ENCODE data around the gene ARF4. TPM values are rescaled to one million over a fixed set of nuclear protein-coding genes. Genes with fewer than 3 reads are reported as not detected.

Gene ARF4
- total and polyA plus RNA-seq, 2 of the 4 experiments (the other 2 are of a cell fraction), result 172 to 412 TPM

- H4K91ac ChIP-seq (ENCODE audit: insufficient read depth, low read depth, low read length), result no peak overlapping the region
- no peak overlapping the region for H3K4me2 ChIP-seq (ENCODE audit: low read depth, low read length)
- H2BK15ac ChIP-seq (ENCODE audit: low read depth, low read length), result no peak overlapping the region
- CTCF ChIA-PET, result no interaction called here
- no peak for TF ChIP-seq MAZ (IDR thresholded peaks at IDR 0.05; ENCODE audit: borderline replicate concordance, low read depth, low read length)
- TF ChIP-seq CEBPB (IDR thresholded peaks at IDR 0.05; ENCODE audit: low read depth, low read length), result no peak
- no peak for TF ChIP-seq MXI1 (IDR thresholded peaks at IDR 0.05; ENCODE audit: borderline replicate concordance, low read depth, low read length)
- TF ChIP-seq ELK1 (IDR thresholded peaks at IDR 0.05; ENCODE audit: borderline replicate concordance, low read depth, low read length), result no peak
- no peak for TF ChIP-seq NFE2L2 (IDR thresholded peaks at IDR 0.05; ENCODE audit: low read depth, low read length)
- TF ChIP-seq RFX5 (IDR thresholded peaks at IDR 0.05; ENCODE audit: low read depth, low read length), result no peak
- no peak for TF ChIP-seq POLR2A (IDR thresholded peaks at IDR 0.05; ENCODE audit: low read depth, low read length)
- no peak for TF ChIP-seq FOS (IDR thresholded peaks at IDR 0.05; ENCODE audit: low read depth, low read length)
- no peak for TF ChIP-seq RAD21 (IDR thresholded peaks at IDR 0.05; ENCODE audit: low read length)
- no peak for TF ChIP-seq MAFK (IDR thresholded peaks at IDR 0.05; ENCODE audit: low read depth, low read length)
- TF ChIP-seq, protein P1, sequence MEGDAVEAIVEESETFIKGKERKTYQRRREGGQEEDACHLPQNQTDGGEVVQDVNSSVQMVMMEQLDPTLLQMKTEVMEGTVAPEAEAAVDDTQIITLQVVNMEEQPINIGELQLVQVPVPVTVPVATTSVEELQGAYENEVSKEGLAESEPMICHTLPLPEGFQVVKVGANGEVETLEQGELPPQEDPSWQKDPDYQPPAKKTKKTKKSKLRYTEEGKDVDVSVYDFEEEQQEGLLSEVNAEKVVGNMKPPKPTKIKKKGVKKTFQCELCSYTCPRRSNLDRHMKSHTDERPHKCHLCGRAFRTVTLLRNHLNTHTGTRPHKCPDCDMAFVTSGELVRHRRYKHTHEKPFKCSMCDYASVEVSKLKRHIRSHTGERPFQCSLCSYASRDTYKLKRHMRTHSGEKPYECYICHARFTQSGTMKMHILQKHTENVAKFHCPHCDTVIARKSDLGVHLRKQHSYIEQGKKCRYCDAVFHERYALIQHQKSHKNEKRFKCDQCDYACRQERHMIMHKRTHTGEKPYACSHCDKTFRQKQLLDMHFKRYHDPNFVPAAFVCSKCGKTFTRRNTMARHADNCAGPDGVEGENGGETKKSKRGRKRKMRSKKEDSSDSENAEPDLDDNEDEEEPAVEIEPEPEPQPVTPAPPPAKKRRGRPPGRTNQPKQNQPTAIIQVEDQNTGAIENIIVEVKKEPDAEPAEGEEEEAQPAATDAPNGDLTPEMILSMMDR (conservative IDR thresholded peaks at IDR 0.05; ENCODE audit: low read depth, low read length), result no peak
- TF ChIP-seq SMC3 (IDR thresholded peaks at IDR 0.05; ENCODE audit: low read depth, low read length), result no peak
- no peak for TF ChIP-seq CHD1 (IDR thresholded peaks at IDR 0.05; ENCODE audit: low read depth, low read length)
- no peak for TF ChIP-seq RCOR1 (IDR thresholded peaks at IDR 0.05; ENCODE audit: insufficient replicate concordance, low read length)
- TF ChIP-seq USF2 (IDR thresholded peaks at IDR 0.05; ENCODE audit: low read depth, low read length), result no peak
- no peak for TF ChIP-seq BHLHE40 (IDR thresholded peaks at IDR 0.05; ENCODE audit: low read depth, low read length)
- H3K27me3 ChIP-seq (ENCODE audit: control insufficient read depth, insufficient read depth, low read length), result no peaks in the 10 kb centered on the region
- no peak overlapping the region for H3K9ac ChIP-seq (ENCODE audit: low read depth, low read length)
- H3K18ac ChIP-seq (ENCODE audit: low read depth, low read length), result no peak overlapping the region
- H3K56ac ChIP-seq (ENCODE audit: extremely low read depth, insufficient read depth, low read length), result no peak overlapping the region
- intact Hi-C loops (cut with micrococcal nuclease) (no loop called here), in situ Hi-C loops (cut with MboI; ENCODE audit: low sequenced_read_pairs) (no loop called here), dilution Hi-C loops (cut with HindIII; ENCODE audit: low sequenced_read_pairs, unreplicated experiment) (no loop called here)
- no peak overlapping the region for H2AK9ac ChIP-seq (replicated peaks; ENCODE audit: low read depth, low read length, poor library complexity)
- no peaks in the 10 kb centered on the region for H3K9me3 ChIP-seq (ENCODE audit: control insufficient read depth, insufficient read depth, low read length)
- no peak overlapping the region for H4K5ac ChIP-seq (ENCODE audit: low read depth, low read length)
- H3K4ac ChIP-seq (ENCODE audit: low read depth, low read length), result no peak overlapping the region
- no peaks in the 10 kb centered on the region for H3K9me1 ChIP-seq (ENCODE audit: insufficient read depth, low read length)
- H3K27ac ChIP-seq (ENCODE audit: insufficient read depth, low read length), result no peak overlapping the region
- ATAC-seq (ENCODE audit: low read depth) (no peak), DNase-seq (no peak)
- H4K8ac ChIP-seq (ENCODE audit: low read depth in 2 of 2, low read length in 2 of 2), result no peak overlapping the region
- POLR2A ChIA-PET (ENCODE audit: unreplicated experiment), result no interaction called here
- H2BK120ac ChIP-seq (ENCODE audit: low read depth, low read length), result no peak overlapping the region
- no peak overlapping the region for H3K23ac ChIP-seq (ENCODE audit: low read depth, low read length)
- H2AK5ac ChIP-seq (ENCODE audit: low read depth, low read length), result no peak overlapping the region
- H3K36me3 ChIP-seq (ENCODE audit: control insufficient read depth, insufficient read depth, low read length), result 0 out of 2 replicates have a peak, but pooled peaks cover 1% of the 10 kb centered on the region
- H2BK5ac ChIP-seq (ENCODE audit: low read depth, low read length, poor library complexity, severe bottlenecking), result no peak overlapping the region
- WGBS, 2 experiments (ENCODE audit: extremely low coverage in 2 of 2, insufficient read length in 1 of 2), result no CpG with 5 or more reads among the region's 2 CpGs
- H3K79me1 ChIP-seq (ENCODE audit: low read depth in 1 of 2, low read length in 2 of 2), result peaks cover 0 to 7% of the 10 kb centered on the region in 2 experiments; a peak in 3 of 4 replicates
- H4K20me1 ChIP-seq (ENCODE audit: insufficient read depth, low read length), result no peaks in the 10 kb centered on the region
- H3K4me1 ChIP-seq (ENCODE audit: control insufficient read depth, insufficient read depth, low read length), result no peaks in the 10 kb centered on the region
- no TSS peak for BruUV-seq (replicated peaks)
- H2AFZ ChIP-seq (replicated peaks; ENCODE audit: low read length, poor library complexity), result no peak overlapping the region
- H3K14ac ChIP-seq (replicated peaks; ENCODE audit: low read depth, low read length), result no peak overlapping the region
- no peak overlapping the region for H2BK20ac ChIP-seq (ENCODE audit: low read depth, low read length)
- no peak overlapping the region for H3K4me3 ChIP-seq (ENCODE audit: insufficient read depth, low read depth, low read length)
Observed at GRCh38 chr3:57604971-57605370, 7.8 kb upstream of the ARF4 start.

Measured in IMR-90 (cell line).